GM12892 (cell line): Measurements from ENCODE around the gene SLC35F6.

ENCODE experiments used
- DNase-seq: peaks from one replicate; pipeline ENCODE4 v3.0.0; 2011; ENCODE audit not compliant: insufficient read length
- FAIRE-seq: peaks from 2 replicates; lab custom pipeline; 2011; peaks lifted over from hg19 to GRCh38; lab: Jason Lieb, UNC
- POLR2A ChIP-seq: IDR thresholded peaks from 2 replicates; pipeline ENCODE4 v1.6.1; 2011; ENCODE audit warnings: low read depth, low read length, control low read depth
- POLR2AphosphoS5 ChIP-seq: IDR thresholded peaks from 2 replicates; pipeline ENCODE4 v1.6.1; 2011; ENCODE audit warnings: low read depth, low read length, control low read depth
- TAF1 ChIP-seq: IDR thresholded peaks from 2 replicates; pipeline ENCODE4 v1.6.1; 2011; ENCODE audit warnings: low read depth, mild to moderate bottlenecking, control low read depth, low read length, borderline replicate concordance

SLC35F6 gene

DNA sequence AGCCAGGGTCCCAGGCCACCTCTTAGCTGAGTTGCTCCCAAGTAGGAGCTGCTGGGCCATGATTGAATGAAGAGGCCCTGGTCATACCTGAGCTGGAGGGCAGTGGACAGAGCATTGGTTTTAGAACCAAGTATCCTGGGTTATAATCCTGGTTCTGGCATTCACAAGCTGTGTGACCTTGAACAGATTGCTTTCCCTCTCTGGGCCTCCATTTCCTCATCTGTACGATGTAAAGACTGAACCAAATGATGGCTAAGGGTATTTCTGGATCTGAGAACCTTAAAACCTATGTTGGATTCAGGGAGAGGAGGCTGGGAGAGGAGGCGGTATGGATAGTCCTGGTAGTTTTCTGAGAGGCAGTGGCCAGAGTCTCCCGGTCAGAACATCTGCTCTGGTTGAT lies 40.6 kb upstream of the SLC35F6 start:
- DNase-seq (no peak), FAIRE-seq (no peak)
- TF ChIP-seq POLR2A (no peak), TAF1 (no peak), POLR2AphosphoS5 (no peak)

DNA sequence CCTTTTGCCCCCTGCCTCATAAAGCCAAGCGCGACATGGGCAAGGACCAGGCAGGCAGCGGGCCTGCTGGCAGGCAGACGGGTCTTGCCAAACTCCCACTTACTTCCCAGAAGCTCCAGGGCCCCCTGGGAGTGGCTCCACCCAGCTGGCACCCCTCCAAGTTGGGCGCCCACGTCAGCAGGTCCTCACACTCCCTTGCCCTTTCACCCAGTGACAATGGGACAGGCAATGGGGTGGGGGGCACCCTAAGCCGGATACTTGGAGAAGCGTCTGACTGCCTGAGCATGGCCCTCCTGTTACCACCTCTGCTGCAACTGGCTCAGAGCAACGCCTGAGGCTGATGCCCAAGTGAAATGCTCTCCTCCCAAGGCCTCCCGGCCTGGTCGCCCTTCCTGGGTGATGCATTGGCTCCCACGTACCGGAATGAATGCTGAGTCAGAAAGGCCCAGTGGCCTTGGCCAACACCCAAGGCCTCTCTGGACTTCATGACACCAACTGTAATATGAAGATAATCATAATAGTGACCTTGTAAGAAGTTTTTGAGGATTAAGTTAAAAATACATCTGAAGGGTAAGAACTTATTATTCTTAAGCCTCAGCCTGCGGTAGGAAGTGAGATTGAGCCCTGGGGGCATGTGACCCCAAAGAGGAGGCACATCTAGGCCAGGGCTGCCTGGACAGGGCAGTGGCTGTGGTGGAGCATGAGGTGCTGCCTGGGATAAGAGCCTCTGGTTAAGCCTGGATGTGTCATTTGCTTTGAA lies 39.9 kb upstream of the SLC35F6 start:
- DNase-seq, result no peak
- no peak for TF ChIP-seq POLR2AphosphoS5
- TF ChIP-seq POLR2A, result no peak
- no peak for TF ChIP-seq TAF1
- no peak for FAIRE-seq

DNA sequence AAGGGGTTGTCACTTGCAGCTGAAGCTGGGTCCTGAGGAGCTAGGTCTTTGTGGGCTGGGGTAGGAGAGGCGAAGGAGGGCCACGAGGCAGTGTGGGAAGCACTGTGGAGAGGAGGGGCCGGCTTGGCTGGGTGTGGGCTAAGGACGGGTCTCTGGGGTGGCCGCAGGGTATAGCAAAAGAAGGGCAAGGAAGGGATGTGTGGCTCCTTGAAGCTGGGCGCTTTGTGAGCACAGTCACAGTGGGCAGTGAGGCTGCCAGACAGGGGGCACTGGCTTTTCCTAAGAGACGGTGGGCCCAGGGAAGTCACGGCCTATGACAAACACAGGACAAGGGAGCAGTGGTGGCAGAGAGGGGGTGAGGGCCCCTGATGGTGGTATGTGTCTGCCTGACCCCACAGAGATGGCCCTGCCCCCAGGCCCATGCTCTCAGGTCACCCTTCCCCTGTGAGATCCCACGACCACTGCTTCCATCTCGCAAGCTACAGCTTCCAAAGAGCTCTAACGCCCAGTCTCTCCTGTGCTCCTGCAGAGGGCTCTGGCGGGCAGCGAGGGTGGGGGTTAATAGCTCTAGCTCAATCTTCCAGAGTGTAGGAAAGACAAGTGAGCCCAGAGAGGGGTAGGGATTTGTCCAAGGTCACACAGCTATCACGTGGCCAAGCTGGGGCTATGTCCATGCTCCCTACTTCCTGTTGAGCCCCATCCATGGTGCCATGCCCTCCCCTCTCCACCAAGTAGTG lies 39.1 kb upstream of the SLC35F6 start:
- FAIRE-seq (no peak), DNase-seq (no peak)
- TF ChIP-seq POLR2A (no peak), TAF1 (no peak), POLR2AphosphoS5 (no peak)

DNA sequence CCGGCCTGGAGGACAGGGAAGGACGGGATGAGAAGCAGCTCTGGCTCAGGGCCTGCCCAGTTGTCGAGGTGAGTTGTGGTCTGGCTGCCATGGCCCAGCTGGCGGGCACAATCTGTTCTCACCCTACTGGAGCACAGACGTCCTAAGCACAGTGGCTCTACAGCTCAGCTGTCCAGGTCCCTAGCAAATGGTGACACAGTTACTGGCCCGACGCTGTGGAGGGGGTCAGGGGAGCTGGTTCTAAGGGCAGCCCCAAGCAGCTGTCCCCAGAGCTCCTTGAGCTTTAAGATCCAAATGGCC lies 38.6 kb upstream of the SLC35F6 start:
- TF ChIP-seq TAF1, result no peak
- TF ChIP-seq POLR2A, result no peak
- no peak for TF ChIP-seq POLR2AphosphoS5
- DNase-seq, result no peak
- FAIRE-seq, result no peak

DNA sequence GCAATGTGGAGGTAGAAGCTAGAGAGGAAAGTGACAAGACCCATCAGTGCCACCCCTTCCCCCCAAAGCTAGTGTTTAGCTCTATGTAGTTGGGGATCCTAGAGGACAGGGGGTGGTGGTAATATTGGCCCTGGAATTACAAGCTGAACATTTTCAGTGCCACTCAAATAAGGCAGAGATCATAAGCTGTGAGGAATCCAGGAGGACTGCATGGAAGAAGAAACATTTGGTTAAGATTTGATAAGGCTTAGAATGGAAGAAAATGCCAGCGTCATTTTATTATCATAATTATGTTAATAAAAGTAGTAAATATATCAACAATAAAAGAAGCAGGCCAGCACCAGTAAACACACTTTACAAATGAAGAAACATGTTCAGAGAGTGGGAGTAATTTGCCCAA lies 37.9 kb upstream of the SLC35F6 start:
- FAIRE-seq, result no peak
- no peak for DNase-seq
- TF ChIP-seq TAF1 (no peak), POLR2AphosphoS5 (no peak), POLR2A (no peak)

DNA sequence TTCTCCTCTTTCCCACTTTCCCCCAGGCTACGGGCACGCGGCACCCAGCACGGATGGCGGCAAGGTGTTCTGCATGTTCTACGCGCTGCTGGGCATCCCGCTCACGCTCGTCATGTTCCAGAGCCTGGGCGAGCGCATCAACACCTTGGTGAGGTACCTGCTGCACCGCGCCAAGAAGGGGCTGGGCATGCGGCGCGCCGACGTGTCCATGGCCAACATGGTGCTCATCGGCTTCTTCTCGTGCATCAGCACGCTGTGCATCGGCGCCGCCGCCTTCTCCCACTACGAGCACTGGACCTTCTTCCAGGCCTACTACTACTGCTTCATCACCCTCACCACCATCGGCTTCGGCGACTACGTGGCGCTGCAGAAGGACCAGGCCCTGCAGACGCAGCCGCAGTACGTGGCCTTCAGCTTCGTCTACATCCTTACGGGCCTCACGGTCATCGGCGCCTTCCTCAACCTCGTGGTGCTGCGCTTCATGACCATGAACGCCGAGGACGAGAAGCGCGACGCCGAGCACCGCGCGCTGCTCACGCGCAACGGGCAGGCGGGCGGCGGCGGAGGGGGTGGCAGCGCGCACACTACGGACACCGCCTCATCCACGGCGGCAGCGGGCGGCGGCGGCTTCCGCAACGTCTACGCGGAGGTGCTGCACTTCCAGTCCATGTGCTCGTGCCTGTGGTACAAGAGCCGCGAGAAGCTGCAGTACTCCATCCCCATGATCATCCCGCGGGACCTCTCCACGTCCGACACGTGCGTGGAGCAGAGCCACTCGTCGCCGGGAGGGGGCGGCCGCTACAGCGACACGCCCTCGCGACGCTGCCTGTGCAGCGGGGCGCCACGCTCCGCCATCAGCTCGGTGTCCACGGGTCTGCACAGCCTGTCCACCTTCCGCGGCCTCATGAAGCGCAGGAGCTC lies 36.2 kb upstream of the SLC35F6 start:
- no peak for TF ChIP-seq POLR2AphosphoS5
- no peak for DNase-seq
- FAIRE-seq, result no peak

DNA sequence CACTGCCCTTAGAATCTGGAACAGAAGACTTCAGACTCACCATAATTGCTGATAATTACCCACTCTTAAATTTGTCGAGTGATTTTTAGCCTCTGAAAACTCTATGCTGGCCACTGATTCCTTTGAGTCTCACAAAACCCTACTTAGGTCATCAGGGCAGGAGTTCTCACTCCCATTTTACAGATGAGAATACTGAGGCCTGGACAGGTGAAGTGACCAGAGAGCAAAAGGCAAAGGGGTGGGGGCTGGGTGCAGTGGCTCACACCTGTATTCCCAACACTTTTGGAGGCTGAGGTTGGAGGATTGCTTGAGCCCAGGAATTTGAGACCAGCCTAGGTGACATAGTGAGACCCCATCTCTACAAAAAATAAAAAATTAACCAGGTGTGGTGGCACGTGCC lies 34.8 kb upstream of the SLC35F6 start:
- TF ChIP-seq TAF1, result no peak
- no peak for TF ChIP-seq POLR2AphosphoS5
- TF ChIP-seq POLR2A, result no peak
- DNase-seq (no peak), FAIRE-seq (no peak)

DNA sequence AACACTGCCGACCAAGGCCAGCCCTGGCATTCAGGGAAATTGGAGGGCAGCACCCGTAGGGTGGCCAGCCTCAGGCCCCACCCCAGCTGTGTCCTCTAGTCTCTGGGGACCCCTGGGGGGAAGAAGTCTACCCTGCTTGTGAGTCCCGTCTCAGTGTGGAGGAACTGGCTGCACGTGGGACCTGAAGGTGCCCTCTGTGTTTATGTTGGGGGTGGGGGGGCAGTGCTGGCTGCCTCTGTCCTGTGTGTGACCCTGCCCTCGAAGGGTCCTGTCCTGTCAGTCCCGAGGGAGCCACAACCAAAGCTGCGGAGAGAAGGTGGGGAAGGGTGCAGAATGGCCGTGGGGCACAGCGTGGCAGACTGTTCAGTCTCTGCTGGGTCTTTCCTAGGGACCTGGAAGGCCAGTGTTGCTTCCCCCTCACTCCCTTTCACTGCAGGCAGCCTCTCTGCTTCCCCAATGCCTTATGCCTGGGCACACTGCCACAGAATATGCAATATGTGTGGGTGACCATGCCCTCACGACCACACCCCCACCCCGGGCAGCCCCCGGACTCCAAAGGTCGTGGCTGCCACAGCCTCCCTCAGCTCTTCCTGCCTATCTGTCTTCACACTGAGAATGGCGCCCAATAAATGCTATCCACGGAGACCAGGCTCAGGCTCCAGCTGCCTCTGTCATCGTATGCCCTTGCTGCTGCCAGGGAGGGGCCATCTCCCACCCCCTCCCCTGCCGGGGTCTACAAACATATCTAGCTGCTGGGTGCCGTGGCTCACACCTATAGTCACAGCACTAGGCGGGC lies 33.3 kb upstream of the SLC35F6 start:
- no peak for TF ChIP-seq POLR2A
- no peak for TF ChIP-seq TAF1
- no peak for TF ChIP-seq POLR2AphosphoS5
- FAIRE-seq (no peak), DNase-seq (no peak)

DNA sequence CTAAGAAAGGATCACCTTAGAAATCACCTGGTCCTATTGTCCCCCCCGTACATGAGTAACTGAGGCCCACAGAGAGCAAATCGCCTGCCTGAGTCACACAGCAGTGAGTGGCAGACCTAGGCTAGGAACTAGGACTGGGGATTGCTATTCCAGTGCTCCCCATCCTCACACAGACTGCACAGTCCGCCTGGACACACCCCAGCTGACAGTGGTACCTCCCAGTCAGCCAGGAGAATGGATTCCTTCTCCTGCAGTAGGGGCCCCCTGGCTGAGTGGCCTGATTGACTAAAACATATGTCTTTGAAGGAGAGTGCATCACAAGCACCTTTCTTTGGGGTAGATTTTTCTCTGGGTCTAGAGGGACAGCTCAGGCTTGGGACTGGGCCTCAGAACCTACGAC lies 32.4 kb upstream of the SLC35F6 start:
- FAIRE-seq, result no peak
- DNase-seq, result no peak
- TF ChIP-seq POLR2AphosphoS5 (no peak), POLR2A (no peak), TAF1 (no peak)

DNA sequence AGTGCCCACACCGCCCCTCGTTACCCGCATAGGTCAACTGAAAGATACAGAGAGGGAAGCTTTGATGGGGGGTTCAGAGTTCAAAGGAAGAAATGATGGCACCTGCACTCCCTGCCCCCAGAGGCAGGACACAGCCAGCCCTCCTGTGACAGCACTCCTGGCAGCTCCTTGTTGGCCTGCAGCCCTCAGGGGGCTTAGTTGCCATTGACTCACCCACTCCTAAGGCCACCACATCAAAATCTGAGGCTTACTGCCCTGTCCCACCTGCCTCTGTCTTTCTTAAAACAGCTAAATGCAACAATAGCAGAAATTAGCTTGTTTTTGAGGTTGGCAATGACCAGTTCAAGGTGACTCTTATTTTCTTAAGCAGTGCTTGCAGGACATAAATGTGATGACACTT lies 31.6 kb upstream of the SLC35F6 start:
- no peak for FAIRE-seq
- TF ChIP-seq POLR2A (no peak), POLR2AphosphoS5 (no peak)

DNA sequence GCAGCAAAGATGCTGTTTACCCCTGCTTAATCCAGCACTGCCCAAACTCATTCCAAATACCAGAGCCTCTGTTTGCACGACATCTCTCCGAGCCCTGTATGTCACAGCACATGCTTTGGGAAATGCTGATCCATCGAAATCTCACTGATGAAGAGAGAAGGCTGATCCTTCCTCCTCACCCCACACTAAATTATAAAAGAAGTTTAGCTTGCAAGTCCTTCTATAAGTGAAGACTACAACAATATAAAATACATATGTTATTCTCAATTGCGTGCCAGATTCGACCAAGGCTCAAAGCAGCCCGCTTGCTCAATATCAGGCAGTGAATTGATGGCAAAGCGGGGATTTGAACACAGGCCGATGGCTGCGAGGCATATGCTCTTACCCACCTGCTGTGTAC lies 30.7 kb upstream of the SLC35F6 start:
- no peak for FAIRE-seq
- no peak for TF ChIP-seq POLR2AphosphoS5
- no peak for TF ChIP-seq POLR2A
- no peak for TF ChIP-seq TAF1

More for the DNA sequence above, 31.6 kb upstream of the SLC35F6 start:
- no peak for DNase-seq

More for the DNA sequence above, 30.7 kb upstream of the SLC35F6 start:
- DNase-seq, result no peak
